Retinal pigment epithelial cell (primary cell): Measurements from ENCODE around the gene ATP5F1B.

Experiments
- DNase-seq: peaks from one replicate; pipeline ENCODE4 v3.0.0-alpha.2; 2010; ENCODE audit warnings: low read depth
- H3K4me3 ChIP-seq: 2 replicates; pipeline ENCODE4 v1.5.1; 2011; ENCODE audit warnings: mild to moderate bottlenecking, low read length, control low read depth, moderate library complexity
- TF ChIP-seq, protein P1 (sequence below): conservative IDR thresholded peaks from 2 replicates; pipeline ENCODE4 v1.5.1; 2011; ENCODE audit warnings: low read depth, low read length, control low read depth, inconsistent platforms

The ATP5F1B gene

DNA sequence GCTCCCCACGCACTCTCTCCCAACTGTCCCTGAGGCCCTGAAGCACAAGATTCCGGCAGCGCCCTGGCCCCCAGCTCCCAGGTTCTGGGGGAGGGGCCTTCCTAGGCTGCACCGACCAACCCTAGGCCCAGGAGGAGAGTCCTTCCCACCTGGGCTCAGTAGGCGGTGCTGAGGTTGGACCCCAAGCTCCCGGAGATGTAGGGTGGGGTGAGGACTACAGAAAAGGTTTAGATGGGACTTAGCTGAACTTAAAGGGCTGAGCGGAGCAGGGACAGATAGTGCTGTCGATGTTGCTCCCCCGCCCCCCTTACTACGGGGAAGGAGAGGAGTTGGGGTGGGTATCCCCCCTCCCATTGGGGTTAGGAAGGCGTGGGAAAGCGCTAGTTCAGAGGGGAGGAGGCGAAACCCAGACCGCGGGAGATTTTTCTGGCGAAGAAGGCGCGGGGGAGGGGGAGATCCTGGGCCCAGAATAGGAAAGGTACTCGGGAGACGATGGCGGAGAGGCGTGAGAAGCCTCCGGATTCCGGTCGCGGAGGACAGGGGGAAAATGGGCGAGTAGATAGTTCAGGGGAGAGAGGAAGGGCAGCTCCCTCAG, 11.4 kb downstream of the ATP5F1B start:
- peak overlapping the region; percentile 84 for H3K4me3 ChIP-seq
- TF ChIP-seq, protein P1, sequence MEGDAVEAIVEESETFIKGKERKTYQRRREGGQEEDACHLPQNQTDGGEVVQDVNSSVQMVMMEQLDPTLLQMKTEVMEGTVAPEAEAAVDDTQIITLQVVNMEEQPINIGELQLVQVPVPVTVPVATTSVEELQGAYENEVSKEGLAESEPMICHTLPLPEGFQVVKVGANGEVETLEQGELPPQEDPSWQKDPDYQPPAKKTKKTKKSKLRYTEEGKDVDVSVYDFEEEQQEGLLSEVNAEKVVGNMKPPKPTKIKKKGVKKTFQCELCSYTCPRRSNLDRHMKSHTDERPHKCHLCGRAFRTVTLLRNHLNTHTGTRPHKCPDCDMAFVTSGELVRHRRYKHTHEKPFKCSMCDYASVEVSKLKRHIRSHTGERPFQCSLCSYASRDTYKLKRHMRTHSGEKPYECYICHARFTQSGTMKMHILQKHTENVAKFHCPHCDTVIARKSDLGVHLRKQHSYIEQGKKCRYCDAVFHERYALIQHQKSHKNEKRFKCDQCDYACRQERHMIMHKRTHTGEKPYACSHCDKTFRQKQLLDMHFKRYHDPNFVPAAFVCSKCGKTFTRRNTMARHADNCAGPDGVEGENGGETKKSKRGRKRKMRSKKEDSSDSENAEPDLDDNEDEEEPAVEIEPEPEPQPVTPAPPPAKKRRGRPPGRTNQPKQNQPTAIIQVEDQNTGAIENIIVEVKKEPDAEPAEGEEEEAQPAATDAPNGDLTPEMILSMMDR: no peak
- no peak for DNase-seq

DNA sequence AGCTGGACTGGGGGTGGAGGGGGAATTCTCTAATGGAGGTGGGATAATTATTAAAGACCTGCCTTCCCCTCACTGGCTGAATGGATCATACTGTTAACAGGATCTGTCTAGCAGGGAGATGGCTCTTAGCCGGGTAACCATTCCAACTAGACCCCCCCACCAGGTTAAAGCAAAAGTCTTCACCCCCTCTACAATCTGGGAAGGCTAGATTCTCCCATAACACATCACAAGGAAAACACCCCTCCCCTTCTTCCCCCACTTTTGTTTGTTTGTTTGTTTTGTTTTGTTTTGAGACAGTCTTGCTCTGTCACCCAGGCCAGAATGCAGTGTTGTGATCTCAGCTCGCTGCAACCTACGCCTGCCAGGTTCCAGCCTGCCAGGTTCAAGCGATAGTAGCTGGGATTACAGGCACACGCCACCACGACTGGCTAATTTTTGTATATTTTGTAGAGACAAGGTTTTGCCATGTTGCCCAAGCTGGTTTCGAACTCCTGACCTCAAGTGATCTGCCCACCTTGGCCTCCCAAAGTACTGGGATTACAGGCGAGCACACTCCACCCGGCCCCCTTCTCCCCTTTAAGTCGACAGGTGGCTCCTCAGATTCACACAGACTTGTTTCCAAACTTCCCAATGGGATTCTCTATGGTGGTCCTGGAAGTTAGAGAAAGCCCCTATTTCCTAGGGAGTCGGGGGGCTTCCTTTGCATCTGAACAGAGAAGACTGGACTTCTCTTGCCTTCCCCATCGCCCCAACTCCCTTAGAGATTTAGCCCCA, 12.1 kb downstream of the ATP5F1B start:
- TF ChIP-seq, protein P1: no peak
- DNase-seq: no peak
- peak overlapping the region; percentile 84 for H3K4me3 ChIP-seq

DNA sequence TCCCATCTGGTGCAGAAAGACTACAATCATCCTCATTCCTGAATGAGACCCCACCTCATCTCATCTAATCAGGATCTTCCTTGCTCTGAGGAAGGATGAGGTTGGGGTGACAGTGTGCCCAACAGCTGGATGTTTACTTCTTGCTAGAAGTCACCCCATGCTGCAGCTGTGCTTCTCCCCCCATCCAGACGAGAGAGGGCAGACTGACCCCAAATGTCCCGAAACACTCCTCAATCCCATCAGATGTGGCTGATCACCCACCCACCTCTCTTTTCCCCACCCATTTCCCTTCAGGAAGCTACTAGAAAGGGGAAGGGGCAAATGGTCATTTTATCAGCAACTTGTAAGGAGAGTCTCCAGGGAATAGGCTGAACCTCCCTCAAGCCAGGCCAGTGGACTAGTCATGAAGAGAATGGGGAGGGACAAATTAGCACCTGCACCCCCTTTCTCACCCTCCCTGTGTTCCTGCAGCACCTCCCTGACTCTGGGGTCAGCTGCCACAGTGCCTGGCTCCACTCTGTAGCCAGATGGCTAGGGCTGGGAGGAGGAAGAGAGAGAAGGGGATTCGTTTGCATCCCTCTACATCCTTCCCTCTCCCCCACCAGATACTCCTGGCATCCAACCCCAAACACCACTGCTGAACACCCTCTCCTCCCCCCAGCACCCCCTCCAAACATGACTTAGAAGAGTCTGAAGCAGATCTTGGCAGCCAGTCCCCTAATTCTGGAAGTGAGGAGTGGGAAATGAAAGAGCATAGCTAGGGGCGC, 12.9 kb downstream of the ATP5F1B start:
- TF ChIP-seq, protein P1: no peak
- no peak overlapping the region for H3K4me3 ChIP-seq
- no peak for DNase-seq

DNA sequence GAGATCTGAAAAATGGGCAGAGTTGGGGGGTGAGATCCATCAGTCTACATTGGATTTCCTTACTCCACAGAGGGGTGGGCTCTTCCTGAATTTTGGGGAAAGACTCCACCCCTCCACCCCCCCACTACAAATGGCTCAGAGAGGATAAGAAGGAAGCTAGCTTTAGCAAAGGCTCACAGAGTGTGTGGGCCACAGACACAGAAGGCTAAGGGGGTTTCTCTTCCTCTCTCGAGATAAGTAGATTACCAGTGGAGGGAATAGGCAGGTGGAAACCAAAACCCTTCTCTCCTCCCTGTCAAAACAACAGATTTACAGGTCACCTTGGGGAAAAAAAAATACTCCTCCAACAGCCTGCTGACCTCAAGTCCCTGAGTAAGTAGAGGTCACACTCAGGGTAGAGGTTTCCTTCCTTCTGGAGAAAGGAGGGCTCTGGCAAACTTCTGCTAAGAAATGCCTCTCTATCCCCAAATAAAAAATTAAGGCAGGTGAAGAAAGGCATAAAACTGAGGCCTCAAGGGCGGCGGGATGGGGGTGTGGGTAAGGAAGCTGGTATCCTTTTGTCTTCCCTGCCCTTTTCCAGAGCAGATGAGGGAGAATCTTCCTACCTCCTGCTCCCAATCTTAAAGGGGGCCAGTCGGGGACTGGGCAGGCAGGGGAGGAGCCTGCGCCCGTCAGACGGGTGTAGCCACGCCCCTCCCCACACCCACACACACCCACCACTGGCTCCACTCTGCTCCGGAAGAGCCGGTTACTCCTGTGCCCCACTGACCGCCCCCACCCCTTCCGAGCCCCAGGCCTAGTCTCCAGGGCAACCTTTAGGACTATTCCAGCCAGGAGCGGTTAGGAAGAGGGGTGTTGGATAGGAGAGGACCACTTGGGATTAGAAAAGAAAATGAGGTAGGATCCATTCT, 13.7 kb downstream of the ATP5F1B start:
- no peak for DNase-seq
- TF ChIP-seq, protein P1: no peak
- no peak overlapping the region for H3K4me3 ChIP-seq

DNA sequence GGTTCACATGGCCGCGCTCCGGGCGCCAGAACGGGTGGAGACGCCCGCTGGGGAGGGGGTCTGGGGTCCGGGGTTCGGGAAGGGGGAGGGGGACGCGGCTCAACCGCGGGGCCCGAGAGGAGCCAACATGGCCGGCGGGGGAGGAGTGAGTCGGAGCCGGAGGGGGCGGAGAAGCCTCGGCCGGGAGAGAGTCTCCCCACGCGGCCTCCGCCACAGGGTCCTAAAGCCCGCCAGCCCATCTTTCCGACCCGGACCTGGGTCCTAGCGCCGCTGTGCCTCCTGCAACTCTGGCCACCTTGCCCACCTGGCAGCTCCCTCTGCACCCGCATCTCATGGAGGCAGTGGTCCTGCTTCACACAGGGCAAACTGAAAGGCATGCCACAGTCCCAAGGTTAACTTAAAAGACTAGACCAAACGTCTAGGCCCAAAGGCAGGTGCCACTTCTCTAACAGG, 15.6 kb downstream of the ATP5F1B start, which contains the start of gene BAZ2A:
BAZ2A (minus strand) TSS at position 147 of the 453 bp plus-strand sequence. CDS start 12,796 bp downstream, outside the sequence.
- TF ChIP-seq, protein P1: no peak
- DNase-seq: no peak
- H3K4me3 ChIP-seq: peak within 1 kb of the TSS; percentile 81

DNA sequence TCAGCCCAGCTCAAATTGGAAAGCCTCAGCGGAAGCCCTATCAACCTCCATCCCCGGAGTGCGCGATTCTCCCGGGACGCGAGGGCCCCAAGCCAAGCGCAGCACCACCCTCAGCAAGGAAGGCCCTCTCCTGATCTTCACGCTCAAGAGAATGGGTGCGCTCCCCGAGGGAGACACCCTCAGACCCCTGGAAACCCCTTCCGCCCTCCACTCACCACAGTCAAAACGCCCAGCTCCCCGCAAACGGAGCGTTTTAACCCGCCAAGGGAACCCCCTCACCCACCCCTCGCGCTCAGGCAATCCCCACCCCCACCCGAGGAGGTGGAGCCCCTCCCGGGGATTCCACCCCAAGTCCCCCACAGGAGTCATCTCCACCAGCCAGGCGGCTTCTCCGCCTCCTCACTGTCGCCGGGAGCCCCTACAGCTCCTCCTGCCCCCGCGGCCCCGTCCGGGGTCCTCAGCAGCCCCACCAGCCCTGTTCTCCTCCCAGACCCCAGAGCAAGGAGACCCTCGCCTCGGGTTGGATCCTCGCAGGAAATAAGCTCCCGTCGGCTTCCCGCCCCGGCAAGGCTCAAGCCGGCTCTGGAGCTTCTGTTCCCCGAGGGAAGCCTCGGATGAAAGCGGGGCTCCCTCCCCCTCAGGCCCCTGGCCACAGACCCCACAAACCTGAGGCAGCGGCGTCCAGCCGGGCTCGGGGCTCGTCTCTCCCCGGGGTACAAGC, 16.2 kb downstream of the ATP5F1B start:
- no peak for DNase-seq
- peak overlapping the region; percentile 81 for H3K4me3 ChIP-seq
- TF ChIP-seq, protein P1: no peak
